RWPE1 (cell line): ENCODE data around the gene MDH1.
"Not testable (repeated sequence)": the region's sequence is repeated elsewhere in the genome, so short reads cannot be mapped to it uniquely, and the experiment has no call there.

Experiments used
- CTCF ChIA-PET: fragments of 350-600 bp; sonication (Branson Sonifier 250); formaldehyde crosslinking; extraction: SDS; loops from one replicate; lab custom pipeline; 2021; lab: Yijun Ruan, JAX
- POLR2A ChIA-PET: fragments of 400-600 bp; formaldehyde crosslinking; extraction: SDS; loops from one replicate; lab custom pipeline; 2020; ENCODE audit warnings: antibody characterized with exemption; ENCODE audit not compliant: low non-redundant PET; lab: Yijun Ruan, JAX
- DNase-seq: peaks from one replicate; pipeline ENCODE4 v3.0.0; 2012; ENCODE audit warnings: low spot score
- H3K27ac ChIP-seq: fragments of 450-650 bp; 2 replicates; pipeline ENCODE4 v1.5.1; 2017
- CTCF ChIP-seq: fragments of 450-650 bp; conservative IDR thresholded peaks from 2 replicates; pipeline ENCODE4 v1.5.1; 2017; ENCODE audit warnings: low read depth, mild to moderate bottlenecking

The MDH1 gene

GRCh38 chr2:63555299-63555698 lies 33.5 kb upstream of the MDH1 start:
- TF ChIP-seq CTCF: no peak
- CTCF ChIA-PET: no interaction called here

GRCh38 chr2:63555931-63556330 lies 32.8 kb upstream of the MDH1 start:
- no peak for TF ChIP-seq CTCF
- no peak for DNase-seq
- H3K27ac ChIP-seq: no peak overlapping the region
- CTCF ChIA-PET: no interaction called here
- POLR2A ChIA-PET: no interaction called here

More at GRCh38 chr2:63555299-63555698, 33.5 kb upstream of the MDH1 start:
- no peak overlapping the region for H3K27ac ChIP-seq
- POLR2A ChIA-PET: no interaction called here
- DNase-seq: no peak

- DNase-seq, POLR2A ChIA-PET, CTCF ChIA-PET, H3K27ac ChIP-seq: not testable (repeated sequence)
Observed at GRCh38 chr2:63557819-63558218, 30.9 kb upstream of the MDH1 start.

GRCh38 chr2:63558922-63559321 lies 29.8 kb upstream of the MDH1 start:
- DNase-seq, H3K27ac ChIP-seq, CTCF ChIA-PET, POLR2A ChIA-PET: not testable (repeated sequence)

- POLR2A ChIA-PET: no interaction called here
- CTCF ChIA-PET: no interaction called here
- no peak overlapping the region for H3K27ac ChIP-seq
- DNase-seq: no peak
- TF ChIP-seq CTCF: no peak
Observed at GRCh38 chr2:63562751-63563150, 26.0 kb upstream of the MDH1 start.

GRCh38 chr2:63569740-63570139 lies 19.0 kb upstream of the MDH1 start:
- DNase-seq: no peak
- POLR2A ChIA-PET: no interaction called here
- no peak overlapping the region for H3K27ac ChIP-seq
- TF ChIP-seq CTCF: no peak
- CTCF ChIA-PET: no interaction called here

- no peak overlapping the region for H3K27ac ChIP-seq
- ChIA-PET POLR2A (no interaction called here), CTCF (no interaction called here)
- no peak for TF ChIP-seq CTCF
- no peak for DNase-seq
Observed at GRCh38 chr2:63571291-63571690, 17.5 kb upstream of the MDH1 start.

- no peak for DNase-seq
- POLR2A ChIA-PET: no interaction called here
- CTCF ChIA-PET: no interaction called here
- TF ChIP-seq CTCF: no peak
- no peak overlapping the region for H3K27ac ChIP-seq
Observed at GRCh38 chr2:63572001-63572400, 16.8 kb upstream of the MDH1 start.

- POLR2A ChIA-PET, H3K27ac ChIP-seq, CTCF ChIA-PET, DNase-seq: not testable (repeated sequence)
Observed at GRCh38 chr2:63573026-63573425, 15.7 kb upstream of the MDH1 start.

GRCh38 chr2:63573726-63574345 lies 14.9 kb upstream of the MDH1 start:
- DNase-seq, H3K27ac ChIP-seq, POLR2A ChIA-PET, CTCF ChIA-PET: not testable (repeated sequence)
